Frontal cortex (tissue), 4 donors: Measurements from ENCODE around the gene CETP. TPM values are rescaled to one million over a fixed set of nuclear protein-coding genes. Genes with fewer than 3 reads are reported as not detected.
"Not testable (repeated sequence)": the region's sequence is repeated elsewhere in the genome, so short reads cannot be mapped to it uniquely, and the experiment has no call there.

ENCODE experiments used
- DNase-seq, 2 donors: peaks; one replicate each; pipeline ENCODE4 v3.0.0; 2012; ENCODE audit warnings: low spot score in 2 of 2
- FAIRE-seq: peaks from 2 replicates; lab custom pipeline; 2012; peaks lifted over from hg19 to GRCh38; lab: Jason Lieb, UNC
- total RNA-seq: library from RNA; depleted of rRNA; stranded (reverse); fragments of >200 nt; gene quantifications from one replicate; pipeline ENCODE4 v1.2.3, GENCODE V29; 2014
- donor health status: control.
- donor health status: control.
- donor health status: control.

The CETP gene
- total RNA-seq, 1 donor from 2014 or later: 0.82 TPM

GRCh38 chr16:56990407-56991286 is 28.9 kb downstream of the CETP start:
- DNase-seq (no peak), FAIRE-seq (no peak)

GRCh38 chr16:56992431-56992830 is 30.7 kb downstream of the CETP start:
- DNase-seq, FAIRE-seq: not testable (repeated sequence)

- FAIRE-seq (no peak), DNase-seq (no peak)
These were observed 31.5 kb downstream of the CETP start for GRCh38 chr16:56993204-56993603.

GRCh38 chr16:56994311-56994710 is 32.6 kb downstream of the CETP start:
- no peak for FAIRE-seq

GRCh38 chr16:56995136-56995805 is 33.5 kb downstream of the CETP start:
- FAIRE-seq (no peak), DNase-seq (no peak)

More at GRCh38 chr16:56994311-56994710, 32.6 kb downstream of the CETP start:
- no peak for DNase-seq

- FAIRE-seq (no peak), DNase-seq (no peak)
These were observed 35.5 kb downstream of the CETP start for GRCh38 chr16:56997264-56997663.

GRCh38 chr16:56997931-56998330 is 36.2 kb downstream of the CETP start:
- FAIRE-seq: no peak
- DNase-seq: no peak

- DNase-seq (no peak), FAIRE-seq (no peak)
These were observed 36.6 kb downstream of the CETP start for GRCh38 chr16:56998352-56998751.

GRCh38 chr16:56998861-56999260 is 37.1 kb downstream of the CETP start:
- no peak for FAIRE-seq
- no peak for DNase-seq

GRCh38 chr16:56999409-57000270 is 37.9 kb downstream of the CETP start:
- DNase-seq (no peak), FAIRE-seq (no peak)

GRCh38 chr16:57000271-57001025 is 38.7 kb downstream of the CETP start:
- FAIRE-seq (no peak), DNase-seq (no peak)

GRCh38 chr16:57001026-57001679 is 39.4 kb downstream of the CETP start:
- no peak for DNase-seq
- no peak for FAIRE-seq

- DNase-seq (no peak), FAIRE-seq (no peak)
These were observed 42.0 kb downstream of the CETP start for GRCh38 chr16:57003439-57004386.

- DNase-seq (no peak), FAIRE-seq (no peak)
These were observed 42.9 kb downstream of the CETP start for GRCh38 chr16:57004387-57005250.

GRCh38 chr16:57005597-57005996 is 43.8 kb downstream of the CETP start:
- FAIRE-seq, DNase-seq: not testable (repeated sequence)

GRCh38 chr16:57007050-57007449 is 45.3 kb downstream of the CETP start:
- DNase-seq (no peak), FAIRE-seq (no peak)

- DNase-seq: no peak
- no peak for FAIRE-seq
These were observed 45.8 kb downstream of the CETP start for GRCh38 chr16:57007530-57007929.
